GM23338 (cell line): Measurements from ENCODE around the gene SNAI1. TPM values are rescaled to one million over a fixed set of nuclear protein-coding genes. Genes with fewer than 3 reads are reported as not detected.

ENCODE experiments used
- ATAC-seq: fragments of 200-7000 bp; cut with Tn5 transposase; 3 replicates; pipeline ENCODE4 v1.9.1; 2020
- DNase-seq: peaks from one replicate; pipeline ENCODE4 v3.0.0-alpha.2; 2015; ENCODE audit warnings: low spot score
- H2AFZ ChIP-seq: fragments of 200-600 bp; sonication (generic); 2 replicates; pipeline ENCODE4 v1.8.0; 2016; ENCODE audit warnings: antibody characterized with exemption, mild to moderate bottlenecking, moderate library complexity
- H3F3A ChIP-seq: fragments of 200-600 bp; sonication (generic); replicated peaks from 2 replicates; pipeline ENCODE4 v1.8.0; 2017; ENCODE audit warnings: antibody characterized with exemption, mixed run types, low read depth
- H3K27ac ChIP-seq: fragments of 200-600 bp; sonication (generic); 2 replicates; pipeline ENCODE4 v1.6.1; 2016; ENCODE audit warnings: low read depth
- H3K27me3 ChIP-seq: fragments of 200-600 bp; sonication (generic); 2 replicates; pipeline ENCODE4 v1.8.0; 2016; ENCODE audit warnings: mild to moderate bottlenecking, mixed run types, moderate library complexity; ENCODE audit not compliant: insufficient read depth
- H3K36me3 ChIP-seq: fragments of 200-600 bp; sonication (generic); 2 replicates; pipeline ENCODE4 v1.8.0; 2016; ENCODE audit warnings: mild to moderate bottlenecking; ENCODE audit not compliant: insufficient read depth
- H3K4me1 ChIP-seq: fragments of 200-600 bp; sonication (generic); 2 replicates; pipeline ENCODE4 v1.8.0; 2016; ENCODE audit warnings: mild to moderate bottlenecking, moderate library complexity; ENCODE audit not compliant: insufficient read depth
- H3K4me2 ChIP-seq: fragments of 200-600 bp; sonication (generic); 2 replicates; pipeline ENCODE4 v1.7.1; 2017; ENCODE audit warnings: mixed run types
- H3K4me3 ChIP-seq: fragments of 200-600 bp; sonication (generic); 2 replicates; pipeline ENCODE4 v1.6.1; 2016; ENCODE audit warnings: mixed run types
- H3K79me2 ChIP-seq: fragments of 200-600 bp; sonication (generic); replicated peaks from 2 replicates; pipeline ENCODE4 v1.8.0; 2017; ENCODE audit warnings: mild to moderate bottlenecking; ENCODE audit not compliant: insufficient read depth
- H3K9me2 ChIP-seq: fragments of 200-600 bp; sonication (generic); 2 replicates; pipeline ENCODE4 v1.8.0; 2017; ENCODE audit not compliant: insufficient read depth
- H4K20me1 ChIP-seq: fragments of 200-600 bp; sonication (generic); replicated peaks from 2 replicates; pipeline ENCODE4 v1.8.0; 2017; ENCODE audit warnings: mild to moderate bottlenecking; ENCODE audit not compliant: insufficient read depth
- H3K27ac Mint-ChIP-seq: 2 replicates; pipeline ENCODE4 v1.8.0; 2020; ENCODE audit warnings: inconsistent platforms, mild to moderate bottlenecking, moderate library complexity, mixed read lengths
- H3K27me3 Mint-ChIP-seq: 3 replicates; pipeline ENCODE4 v1.8.0; 2022; ENCODE audit warnings: low read depth, mild to moderate bottlenecking, moderate library complexity, mixed read lengths, inconsistent platforms; ENCODE audit not compliant: insufficient read depth, poor library complexity
- H3K36me3 Mint-ChIP-seq: 3 replicates; pipeline ENCODE4 v1.8.0; 2021; ENCODE audit warnings: low read depth, mild to moderate bottlenecking, inconsistent platforms, moderate library complexity, mixed read lengths
- H3K4me1 Mint-ChIP-seq: 3 replicates; pipeline ENCODE4 v1.8.0; 2020; ENCODE audit warnings: mild to moderate bottlenecking, inconsistent platforms, mixed read lengths
- H3K4me3 Mint-ChIP-seq: 3 replicates; pipeline ENCODE4 v1.8.0; 2021; ENCODE audit warnings: moderate library complexity, mild to moderate bottlenecking, inconsistent platforms, mixed read lengths
- H3K9me3 Mint-ChIP-seq: 3 replicates; pipeline ENCODE4 v1.8.0; 2020; ENCODE audit warnings: moderate library complexity, mild to moderate bottlenecking, inconsistent platforms, mixed read lengths
- CREB1 ChIP-seq: fragments of 250-450 bp; sonication (Bioruptor Pico); IDR thresholded peaks from 2 replicates; pipeline ENCODE4 v1.5.0; 2020; ENCODE audit warnings: low read depth, mild to moderate bottlenecking, moderate library complexity
- CTCF ChIP-seq, 2 experiments: fragments of 200-600 bp in 1 of 2; sonication (generic) in 1 of 2; conservative IDR thresholded peaks; 2 replicates each; pipeline versions ENCODE4 v1.5.1 to v1.6.1; 2016 to 2017; ENCODE audit warnings: antibody characterized with exemption in 2 of 2, low read depth in 2 of 2, mild to moderate bottlenecking in 2 of 2, moderate library complexity in 1 of 2
- ETS1 ChIP-seq: IDR thresholded peaks from 2 replicates; pipeline ENCODE4 v1.6.1; 2016; ENCODE audit warnings: antibody characterized with exemption
- EZH2 ChIP-seq: fragments of 200-600 bp; sonication (generic); IDR thresholded peaks from one replicate; pipeline ENCODE4 v1.8.0; 2017; ENCODE audit warnings: antibody characterized with exemption, mild to moderate bottlenecking, low read depth; ENCODE audit not compliant: unreplicated experiment
- JUNB ChIP-seq: IDR thresholded peaks from one replicate; pipeline ENCODE4 v1.6.1; 2016; ENCODE audit warnings: antibody characterized with exemption; ENCODE audit not compliant: unreplicated experiment
- NANOG ChIP-seq: IDR thresholded peaks from 2 replicates; pipeline ENCODE4 v1.6.1; 2016; ENCODE audit warnings: antibody characterized with exemption, borderline replicate concordance
- POLR2AphosphoS5 ChIP-seq: IDR thresholded peaks from 2 replicates; pipeline ENCODE4 v1.6.1; 2016; ENCODE audit warnings: antibody characterized with exemption, low read depth
- REST ChIP-seq: IDR thresholded peaks from one replicate; pipeline ENCODE4 v1.6.1; 2018; ENCODE audit warnings: antibody characterized with exemption; ENCODE audit not compliant: unreplicated experiment
- STAT1 ChIP-seq: IDR thresholded peaks from one replicate; pipeline ENCODE4 v1.6.1; 2016; ENCODE audit warnings: antibody characterized with exemption; ENCODE audit not compliant: unreplicated experiment
- ZNF331 ChIP-seq: fragments of 250-450 bp; sonication (Bioruptor Pico); IDR thresholded peaks from 2 replicates; pipeline ENCODE4 v1.5.0; 2020; ENCODE audit warnings: low read depth, mild to moderate bottlenecking, moderate library complexity
- ZNF462 ChIP-seq: fragments of 250-450 bp; sonication (Bioruptor Pico); IDR thresholded peaks from 2 replicates; pipeline ENCODE4 v1.5.0; 2020; ENCODE audit warnings: mild to moderate bottlenecking, moderate library complexity
- polyA plus RNA-seq: library from polyadenylated mRNA; unstranded; fragments of >200 nt; fragmentation: Nextera tagmentation; extraction: Ambion mirVana; gene quantifications from 2 replicates; pipeline ENCODE4 v1.2.1, GENCODE V29; 2016
- total RNA-seq: library from RNA; depleted of rRNA; stranded (reverse); fragments of >200 nt; shearing (Covaris generic); gene quantifications from 2 replicates; pipeline ENCODE4 v1.2.3, GENCODE V29; 2014

SNAI1 gene
- total and polyA plus RNA-seq, 2 experiments from 2014 or later = 4.2 to 8.4 TPM

- Mint-ChIP-seq H3K27ac (no peak overlapping the region), H3K27me3 (peaks cover 2% of the 10 kb centered on the region), H3K36me3 (no peaks in the 10 kb centered on the region), H3K4me3 (no peak overlapping the region; the same call in 2 of the 3 replicates), H3K9me3 (no peaks in the 10 kb centered on the region), H3K4me1 (peaks cover 4% of the 10 kb centered on the region; the same call in 2 of the 3 replicates)
- no peak overlapping the region for H3K4me3 ChIP-seq
- ATAC-seq (no peak), DNase-seq (no peak)
- no peaks in the 10 kb centered on the region; the same call in 1 of the 2 replicates for H3K4me1 ChIP-seq
- no peaks in the 10 kb centered on the region for H3K79me2 ChIP-seq
- no peaks in the 10 kb centered on the region for H3F3A ChIP-seq
- H3K27me3 ChIP-seq = no peaks in the 10 kb centered on the region
- H3K4me2 ChIP-seq = no peak overlapping the region
- no peak overlapping the region for H2AFZ ChIP-seq
- no peak for TF ChIP-seq ZNF462
- no peak for TF ChIP-seq CREB1 (CRISPR knock-in tag)
- no peak for TF ChIP-seq NANOG
- TF ChIP-seq ZNF331 (CRISPR knock-in tag) = no peak
- no peak for TF ChIP-seq POLR2AphosphoS5
- no peak for TF ChIP-seq STAT1
- no peak for TF ChIP-seq JUNB
- TF ChIP-seq CTCF (conservative IDR thresholded peaks at IDR 0.05; ENCODE audit: low read depth in 2 of 2) = no peak
- TF ChIP-seq REST = no peak
- TF ChIP-seq EZH2 = no peak
- no peak for TF ChIP-seq ETS1
- no peaks in the 10 kb centered on the region for H3K9me2 ChIP-seq
- H3K27ac ChIP-seq = no peak overlapping the region
- no peaks in the 10 kb centered on the region for H4K20me1 ChIP-seq
- H3K36me3 ChIP-seq = no peaks in the 10 kb centered on the region
These were observed 13.5 kb upstream of the SNAI1 start for GRCh38 chr20:49969234-49969633.
